Astrocyte (in vitro differentiated cells and primary cell): ENCODE data around the gene CASTOR1. TPM values are rescaled to one million over a fixed set of nuclear protein-coding genes. Genes with fewer than 3 reads are reported as not detected.

ENCODE experiments used
- DNase-seq: peaks from one replicate; pipeline ENCODE4 v3.0.0-alpha.2; 2010; ENCODE audit warnings: low read depth
- FAIRE-seq: peaks from 2 replicates; lab custom pipeline; 2011; peaks lifted over from hg19 to GRCh38; lab: Jason Lieb, UNC
- H2AFZ ChIP-seq: 2 replicates; pipeline ENCODE4 v1.6.0; 2012; ENCODE audit warnings: low read depth, low read length, inconsistent platforms
- H3K27ac ChIP-seq: 2 replicates; pipeline ENCODE4 v1.5.1; 2011; ENCODE audit warnings: low read depth, low read length, inconsistent platforms
- H3K27me3 ChIP-seq: 2 replicates; pipeline ENCODE4 v1.6.0; 2011; ENCODE audit warnings: low read length, inconsistent platforms; ENCODE audit not compliant: insufficient read depth
- H3K36me3 ChIP-seq: 2 replicates; pipeline ENCODE4 v1.5.1; 2011; ENCODE audit warnings: low read length, inconsistent platforms; ENCODE audit not compliant: insufficient read depth
- H3K4me1 ChIP-seq: 2 replicates; pipeline ENCODE4 v1.5.1; 2011; ENCODE audit warnings: low read length, inconsistent platforms; ENCODE audit not compliant: insufficient read depth
- H3K4me2 ChIP-seq: 2 replicates; pipeline ENCODE4 v1.6.0; 2012; ENCODE audit warnings: low read length, inconsistent platforms
- H3K4me3 ChIP-seq: 2 replicates; pipeline ENCODE4 v1.5.1; 2011; ENCODE audit warnings: low read depth, mild to moderate bottlenecking, low read length, inconsistent platforms; ENCODE audit not compliant: insufficient read depth
- H3K79me2 ChIP-seq: 2 replicates; pipeline ENCODE4 v1.6.0; 2012; ENCODE audit warnings: mild to moderate bottlenecking, low read length, inconsistent platforms; ENCODE audit not compliant: insufficient read depth
- H3K9ac ChIP-seq: 2 replicates; pipeline ENCODE4 v1.6.0; 2012; ENCODE audit warnings: mild to moderate bottlenecking, low read length, inconsistent platforms
- H3K9me3 ChIP-seq: 2 replicates; pipeline ENCODE4 v1.5.1; 2012; ENCODE audit warnings: low read depth, mild to moderate bottlenecking, low read length, inconsistent platforms; ENCODE audit not compliant: insufficient read depth
- H4K20me1 ChIP-seq: 2 replicates; pipeline ENCODE4 v1.6.0; 2012; ENCODE audit warnings: low read length, inconsistent platforms; ENCODE audit not compliant: insufficient read depth
- H3K27ac Mint-ChIP-seq: one replicate; pipeline ENCODE4 v1.8.0; 2021; ENCODE audit warnings: mild to moderate bottlenecking, mixed read lengths; ENCODE audit not compliant: unreplicated experiment
- H3K27me3 Mint-ChIP-seq: one replicate; pipeline ENCODE4 v1.8.0; 2021; ENCODE audit warnings: low read depth, mixed read lengths; ENCODE audit not compliant: unreplicated experiment
- H3K36me3 Mint-ChIP-seq: one replicate; pipeline ENCODE4 v1.8.0; 2021; ENCODE audit warnings: low read depth, mixed read lengths; ENCODE audit not compliant: unreplicated experiment
- H3K4me1 Mint-ChIP-seq: one replicate; pipeline ENCODE4 v1.8.0; 2021; ENCODE audit warnings: low read depth, mixed read lengths; ENCODE audit not compliant: unreplicated experiment
- H3K4me3 Mint-ChIP-seq: one replicate; pipeline ENCODE4 v1.8.0; 2021; ENCODE audit warnings: mild to moderate bottlenecking, moderate library complexity, mixed read lengths; ENCODE audit not compliant: unreplicated experiment
- H3K9me3 Mint-ChIP-seq: one replicate; pipeline ENCODE4 v1.8.0; 2021; ENCODE audit warnings: mild to moderate bottlenecking, mixed read lengths; ENCODE audit not compliant: unreplicated experiment
- CTCF ChIP-seq: IDR thresholded peaks from 2 replicates; pipeline ENCODE4 v1.5.1; 2011; ENCODE audit warnings: low read depth, mild to moderate bottlenecking, inconsistent platforms, low read length, moderate library complexity; ENCODE audit not compliant: insufficient read depth
- EZH2 ChIP-seq: IDR thresholded peaks from 2 replicates; pipeline ENCODE4 v1.6.1; 2012; ENCODE audit warnings: mild to moderate bottlenecking, low read length, inconsistent platforms; ENCODE audit not compliant: insufficient read depth
- total RNA-seq: library from RNA; stranded (reverse); gene quantifications from 2 replicates; pipeline ENCODE4 v1.2.1, GENCODE V29; 2021

CASTOR1 gene
- total RNA-seq, 1 donor from 2014 or later, result 15.2 TPM

GRCh38 chr22:30239488-30240405, 49.6 kb downstream of the CASTOR1 start:
- H3K4me3 ChIP-seq, result no peak overlapping the region
- H3K4me2 ChIP-seq, result no peak overlapping the region
- Mint-ChIP-seq H3K9me3 (no peaks in the 10 kb centered on the region), H3K4me3 (peak overlapping the region; percentile 9), H3K4me1 (peaks cover 72% of the 10 kb centered on the region), H3K36me3 (peaks cover 23% of the 10 kb centered on the region), H3K27me3 (no peaks in the 10 kb centered on the region), H3K27ac (peak overlapping the region; percentile 15)
- no peaks in the 10 kb centered on the region for H3K9me3 ChIP-seq
- H3K4me1 ChIP-seq, result peaks cover 89% of the 10 kb centered on the region
- no peak overlapping the region for H2AFZ ChIP-seq
- TF ChIP-seq EZH2, result no peak
- TF ChIP-seq CTCF, result no peak
- no peaks in the 10 kb centered on the region for H3K27me3 ChIP-seq
- peaks cover 25% of the 10 kb centered on the region for H3K36me3 ChIP-seq
- no peak for DNase-seq
- H3K27ac ChIP-seq, result peak overlapping the region; percentile 92
- FAIRE-seq, result no peak
- H4K20me1 ChIP-seq, result peaks cover 23% of the 10 kb centered on the region
- H3K9ac ChIP-seq, result peak overlapping the region; percentile 76
- peaks cover 37% of the 10 kb centered on the region for H3K79me2 ChIP-seq

- peaks cover 84% of the 10 kb centered on the region for H3K4me1 ChIP-seq
- Mint-ChIP-seq H3K27me3 (no peaks in the 10 kb centered on the region), H3K9me3 (no peaks in the 10 kb centered on the region), H3K36me3 (peaks cover 17% of the 10 kb centered on the region), H3K4me1 (peaks cover 67% of the 10 kb centered on the region), H3K27ac (peak overlapping the region; percentile 96), H3K4me3 (peak overlapping the region; percentile 28)
- no peaks in the 10 kb centered on the region for H3K9me3 ChIP-seq
- H3K79me2 ChIP-seq, result peaks cover 29% of the 10 kb centered on the region
- H3K9ac ChIP-seq, result peak overlapping the region; percentile 76
- H3K27me3 ChIP-seq, result no peaks in the 10 kb centered on the region
- peak overlapping the region; percentile 19 for H3K4me2 ChIP-seq
- FAIRE-seq (no peak), DNase-seq (peak; percentile 84)
- no peak overlapping the region for H3K4me3 ChIP-seq
- H4K20me1 ChIP-seq, result peaks cover 19% of the 10 kb centered on the region
- H2AFZ ChIP-seq, result no peak overlapping the region
- peak overlapping the region; percentile 92 for H3K27ac ChIP-seq
- no peak for TF ChIP-seq EZH2
- TF ChIP-seq CTCF, result no peak
- peaks cover 18% of the 10 kb centered on the region for H3K36me3 ChIP-seq
Observed at GRCh38 chr22:30238661-30239487, 50.4 kb downstream of the CASTOR1 start.
